Middle frontal gyrus (tissue), 1 donor: ENCODE data around the gene MRPL55.

Experiments
- DNase-seq: peaks from one replicate; pipeline ENCODE4 v3.0.0-alpha.2; 2015; ENCODE audit warnings: low spot score; ENCODE audit errors: extremely low spot score

The MRPL55 gene

DNA sequence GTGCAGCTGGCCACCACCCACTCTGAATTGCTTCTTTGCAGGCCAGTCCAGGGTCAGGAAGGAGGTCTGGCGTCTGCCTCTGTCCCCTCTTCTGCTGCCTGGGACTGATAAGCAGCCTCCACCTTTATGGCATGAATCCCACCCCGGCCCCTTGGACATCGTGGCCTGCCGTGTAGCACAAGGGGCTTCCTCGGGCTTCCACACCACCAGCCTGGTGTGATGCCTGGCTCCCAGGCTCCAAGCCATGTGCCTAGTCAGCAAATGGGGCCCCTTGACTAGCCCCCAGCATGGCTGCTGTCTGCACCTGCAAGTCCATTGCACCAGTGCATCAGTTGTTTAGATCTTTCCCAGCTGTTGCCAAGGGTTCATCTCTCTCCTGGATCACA, 36.4 kb downstream of the MRPL55 start:
- DNase-seq, result no peak

DNA sequence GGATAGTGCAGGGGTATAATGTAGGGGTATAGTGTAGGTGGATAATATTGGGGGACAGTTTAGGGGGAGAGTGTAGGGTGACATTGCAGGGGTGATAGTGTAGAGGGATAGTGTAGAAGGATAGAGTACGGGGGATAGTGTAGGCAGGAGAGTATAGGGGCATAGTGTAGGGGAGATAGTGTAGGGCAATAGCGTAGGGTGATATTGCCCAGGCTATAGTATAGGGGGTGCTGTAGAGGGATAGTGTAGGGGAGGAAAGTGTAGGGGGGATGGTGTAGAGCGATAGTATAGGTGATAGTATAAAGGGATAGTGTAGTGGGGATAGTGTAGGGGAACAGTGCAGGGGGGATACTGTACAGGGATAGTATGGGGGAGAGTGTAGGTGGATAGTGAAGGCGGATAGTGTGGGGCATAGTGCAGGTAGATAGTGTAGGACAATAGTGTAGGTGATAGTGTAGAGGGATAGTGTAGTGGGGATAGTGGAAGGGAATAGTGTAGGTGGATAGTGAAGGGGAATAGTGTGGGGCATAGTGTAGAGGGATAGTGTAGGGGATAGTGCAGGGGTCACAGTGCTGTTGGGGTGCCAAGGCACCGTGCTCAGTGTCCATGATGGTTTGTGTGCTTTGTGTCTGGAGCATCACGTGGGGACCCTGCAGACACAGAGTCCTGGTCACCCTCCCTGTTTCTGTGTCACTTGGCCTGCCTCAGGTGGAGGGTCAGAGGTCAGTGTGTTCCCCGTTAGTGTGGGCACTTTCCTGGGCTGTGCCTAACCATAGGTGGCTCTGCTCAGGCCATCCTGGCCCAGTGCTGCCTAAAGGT, 37.1 kb downstream of the MRPL55 start:
- DNase-seq, result no peak

DNA sequence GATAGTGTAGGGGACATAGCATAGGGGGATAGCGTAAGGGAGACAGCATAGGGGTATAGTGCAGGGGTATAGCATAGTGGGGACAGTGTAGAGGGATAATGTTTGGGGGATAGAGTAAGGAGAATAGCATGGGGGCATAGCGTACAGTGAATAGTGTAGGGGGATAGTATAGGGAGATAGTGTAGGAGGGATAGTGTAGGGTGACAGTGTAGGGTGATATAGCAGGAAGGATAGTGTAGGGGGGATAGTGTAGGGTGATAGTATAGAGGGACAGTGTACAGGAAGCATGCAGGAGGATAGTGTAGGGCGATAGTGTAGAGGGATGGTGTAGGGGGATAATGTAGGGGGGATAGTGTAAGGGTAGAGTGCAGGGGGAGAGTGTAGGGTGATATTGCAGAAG, 38.2 kb downstream of the MRPL55 start:
- DNase-seq, result no peak

DNA sequence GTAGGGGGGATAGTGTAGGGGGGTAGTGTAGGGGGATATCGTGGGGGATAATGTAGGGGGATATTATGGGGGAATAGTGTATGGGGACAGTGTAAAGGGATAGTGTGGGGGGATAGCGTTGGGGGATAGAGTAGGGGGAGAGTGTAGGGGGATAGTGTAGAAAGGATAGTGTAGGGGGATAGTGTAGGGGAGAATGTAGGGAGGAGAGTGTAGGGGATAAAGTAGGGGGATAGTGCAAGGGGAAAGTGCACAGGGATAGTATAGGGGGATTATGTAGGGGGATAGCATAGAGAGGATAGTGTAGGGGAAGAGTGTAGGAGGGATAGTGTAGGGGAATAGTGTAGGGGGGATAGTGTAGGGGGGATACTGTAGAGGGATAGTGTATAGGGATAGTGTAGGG, 38.9 kb downstream of the MRPL55 start:
- no peak for DNase-seq

DNA sequence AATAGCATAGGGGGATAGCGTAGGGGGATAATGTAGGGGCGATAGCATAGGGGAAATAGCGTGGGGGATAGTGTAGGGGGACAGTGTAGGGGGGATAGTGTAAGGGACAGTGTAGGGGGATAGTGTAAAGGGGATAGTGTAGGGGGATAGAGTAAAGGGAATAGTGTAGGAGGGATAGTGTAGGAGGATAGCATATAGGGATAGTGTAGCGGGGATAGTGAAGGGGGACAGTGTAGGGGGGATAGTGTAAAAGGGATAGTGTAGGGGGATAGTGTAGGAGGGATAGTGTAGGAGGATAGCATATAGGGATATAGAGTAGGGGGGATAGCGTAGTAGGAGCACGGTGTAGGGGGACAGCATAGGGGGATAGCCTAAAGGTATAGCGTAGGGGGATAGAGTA, 40.7 kb downstream of the MRPL55 start:
- no peak for DNase-seq

DNA sequence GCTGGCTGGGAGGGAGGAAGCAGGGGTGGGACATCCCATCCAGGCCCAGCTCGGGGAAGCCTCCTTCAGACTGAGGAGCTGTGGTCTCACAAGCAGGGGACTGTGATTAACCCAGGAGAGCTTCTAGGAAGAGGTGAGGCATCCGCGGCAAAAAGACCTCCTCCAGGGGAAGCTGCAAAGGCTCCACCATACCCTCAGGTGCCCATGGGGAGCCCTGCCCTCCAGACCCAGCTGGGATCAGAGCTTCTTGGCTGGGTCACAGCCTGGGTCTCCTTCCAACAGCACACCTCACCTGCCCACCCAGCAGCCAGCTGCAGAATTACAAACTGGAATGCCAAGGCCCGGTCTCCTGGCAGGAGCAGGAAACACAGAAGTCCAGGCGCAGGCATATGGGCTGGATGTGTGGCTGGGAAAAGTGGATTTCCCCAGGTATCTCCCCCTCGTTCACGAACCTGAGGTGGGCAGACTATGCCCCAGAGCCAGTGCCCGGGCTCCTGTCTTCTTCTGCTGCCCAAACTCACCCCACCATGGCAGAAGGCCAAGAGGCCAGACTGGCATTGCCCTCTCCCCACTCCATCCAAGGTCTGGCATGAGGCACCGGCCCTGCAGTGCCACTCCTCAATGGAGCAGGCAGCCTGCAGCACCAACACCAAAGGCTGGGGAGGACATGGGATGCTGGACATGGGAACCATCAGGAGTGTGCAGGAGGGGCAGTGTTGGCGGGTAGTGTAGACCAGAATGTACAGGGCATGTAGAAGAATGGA, 42.0 kb downstream of the MRPL55 start:
- DNase-seq, result no peak

DNA sequence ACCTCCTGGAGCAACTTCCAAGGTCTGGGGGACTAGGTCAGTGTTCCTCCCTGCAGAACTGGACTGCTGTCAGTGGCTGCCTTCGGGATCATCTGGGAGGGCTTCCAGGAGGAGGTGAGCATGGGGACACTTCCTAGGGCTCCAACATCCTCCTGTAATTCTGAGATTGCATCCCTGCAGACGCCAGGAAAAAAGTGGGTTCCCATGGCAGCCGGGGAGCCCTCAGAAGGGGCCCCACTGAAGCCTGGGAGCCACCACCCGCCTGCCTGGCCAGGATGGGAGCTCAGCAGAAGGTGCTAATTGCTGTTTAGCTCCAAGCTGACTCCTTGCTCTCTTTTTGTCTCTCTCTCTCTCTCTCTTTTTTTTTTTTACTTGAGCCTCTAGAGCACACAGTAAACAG, 42.7 kb downstream of the MRPL55 start:
- DNase-seq, result no peak

DNA sequence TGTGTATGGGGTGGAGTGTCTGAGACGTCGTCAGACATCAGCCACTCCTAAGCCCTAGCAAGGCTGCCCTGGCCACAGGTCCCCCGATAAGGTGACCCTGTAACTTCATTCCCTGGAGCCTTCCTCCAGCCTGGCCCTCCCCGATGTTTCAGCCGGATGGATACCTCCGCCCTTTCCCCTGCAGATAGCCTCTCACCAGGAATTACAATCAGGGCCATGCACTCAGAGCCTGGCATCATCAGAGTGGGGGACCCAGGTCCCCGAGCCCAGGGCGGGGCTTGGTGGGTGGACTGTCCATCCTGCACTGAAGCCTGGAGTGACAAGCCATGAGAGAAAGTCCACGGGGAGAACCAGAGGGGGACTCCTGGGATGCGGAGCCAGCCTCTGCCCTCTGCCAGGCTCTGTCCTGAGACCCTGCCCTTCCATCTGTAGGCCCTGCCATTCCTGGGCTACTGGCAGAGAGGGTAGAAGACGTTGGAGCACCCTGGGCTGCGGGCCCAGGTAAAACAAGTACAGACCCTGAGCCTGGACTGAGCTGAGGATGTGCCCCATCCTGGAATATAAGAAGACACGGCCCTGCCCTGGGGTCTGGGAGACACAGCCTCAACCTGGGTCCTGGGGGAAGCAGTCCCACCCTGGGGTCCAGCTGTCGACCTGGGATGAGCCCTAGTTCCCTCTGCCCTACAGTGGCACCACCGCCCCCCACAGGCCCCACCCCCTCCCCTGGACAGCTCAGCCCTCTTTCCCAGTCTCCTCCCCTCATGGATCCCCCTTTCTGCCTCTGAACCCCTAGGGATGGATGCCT, 43.4 kb downstream of the MRPL55 start:
- no peak for DNase-seq

DNA sequence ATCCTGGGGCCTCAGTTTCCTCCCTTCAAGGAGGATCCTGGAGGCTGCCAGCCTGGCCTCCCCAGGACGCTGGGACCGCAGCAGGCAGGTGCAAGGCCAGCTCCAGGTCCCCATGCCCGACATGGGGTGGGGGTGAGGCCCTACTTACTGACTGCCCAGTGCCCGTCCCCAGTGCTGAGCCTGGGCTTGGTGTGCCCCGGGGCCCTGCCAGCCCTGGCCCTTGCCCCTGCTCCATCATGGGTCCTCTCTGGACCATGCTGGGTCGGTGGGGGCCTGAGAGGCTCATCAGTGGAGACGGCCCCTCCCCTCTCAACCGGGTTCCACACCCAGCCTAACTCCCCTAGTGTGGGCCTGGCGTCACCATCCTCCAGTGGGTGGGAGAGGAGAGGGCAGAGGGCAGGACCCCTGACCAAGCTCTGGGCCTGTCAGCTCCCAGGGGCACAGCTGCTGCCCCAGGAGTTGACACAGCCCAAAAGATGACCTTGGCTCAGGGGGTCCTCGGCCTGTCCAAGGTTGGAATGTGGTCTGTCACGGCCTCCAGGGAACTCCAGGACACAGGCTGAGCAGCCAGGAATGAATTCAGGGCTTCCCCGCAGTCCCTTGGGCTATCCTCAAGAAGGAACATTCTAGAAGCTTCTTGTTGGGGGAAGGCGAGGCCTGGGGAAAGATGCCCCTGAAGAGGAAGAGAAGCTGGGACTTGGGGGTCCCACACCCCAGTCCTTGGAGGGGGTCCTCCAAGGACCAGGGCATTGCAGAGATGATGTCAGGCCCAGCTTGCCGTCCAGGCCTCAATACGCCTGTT, 44.2 kb downstream of the MRPL55 start:
- DNase-seq, result no peak

DNA sequence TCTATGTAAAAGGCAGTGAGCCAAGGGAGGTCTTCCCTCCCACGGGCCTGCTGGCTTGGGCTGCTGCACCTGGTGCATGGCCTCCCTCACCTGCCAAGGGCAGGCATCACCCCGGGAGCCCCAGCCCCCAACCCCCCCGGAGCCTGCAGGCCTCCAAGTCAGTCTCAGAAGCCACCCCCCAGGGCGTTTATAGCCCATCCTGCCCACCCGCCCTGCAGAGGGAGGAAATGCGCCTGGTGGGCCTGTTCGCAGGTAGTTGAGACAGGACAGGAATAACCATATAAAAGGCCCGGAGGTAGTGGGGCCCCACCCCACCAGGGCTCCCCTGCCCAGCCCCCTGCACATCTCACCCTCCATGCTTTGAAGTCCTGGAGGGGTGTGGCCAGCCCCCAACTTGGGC, 44.8 kb downstream of the MRPL55 start:
- DNase-seq, result no peak

DNA sequence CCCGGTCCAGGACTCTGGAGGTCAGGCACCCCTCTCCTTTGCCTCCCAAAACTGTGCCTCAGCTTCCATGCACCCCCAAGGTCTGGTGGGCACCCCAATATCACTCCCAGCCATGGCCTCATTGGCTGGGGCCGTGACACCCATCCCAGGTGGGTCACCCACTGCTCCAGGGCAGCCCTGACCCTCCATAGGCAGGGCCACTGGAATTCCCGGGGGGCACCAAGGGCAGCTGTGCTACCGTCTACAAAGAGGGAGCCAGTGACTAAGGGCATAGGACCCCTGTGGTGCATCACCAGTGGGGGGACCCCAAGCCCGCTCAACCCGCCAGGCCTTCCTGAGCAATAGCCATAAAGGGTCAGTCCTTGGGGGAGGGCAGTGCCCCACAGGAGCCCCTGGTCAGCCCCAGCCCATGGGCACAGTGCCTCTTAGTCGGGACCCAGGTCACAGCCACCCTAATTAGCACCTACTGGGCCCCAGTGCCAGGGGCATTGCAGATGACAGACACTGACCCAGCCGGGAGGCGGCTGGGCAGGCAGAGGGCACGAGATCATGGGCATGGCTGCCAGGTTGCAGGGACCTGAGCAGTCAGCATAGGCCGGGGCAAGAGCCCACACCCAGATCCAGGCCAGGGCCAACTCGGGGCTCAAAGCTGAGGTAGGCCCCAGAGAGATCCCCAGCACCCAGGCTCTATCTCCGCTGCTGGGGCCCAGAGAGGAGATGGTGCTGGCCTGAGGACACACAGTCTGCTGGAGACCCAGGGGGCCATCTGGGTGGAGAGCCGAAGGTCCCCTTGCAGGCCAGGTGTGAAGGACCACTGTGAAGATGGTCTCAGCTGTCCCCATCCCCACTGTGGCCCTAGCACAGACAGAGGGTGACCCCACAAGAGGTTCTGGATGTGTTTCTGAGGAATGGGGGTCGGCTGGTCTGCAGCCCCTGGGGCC, 45.6 kb downstream of the MRPL55 start:
- DNase-seq, result no peak

DNA sequence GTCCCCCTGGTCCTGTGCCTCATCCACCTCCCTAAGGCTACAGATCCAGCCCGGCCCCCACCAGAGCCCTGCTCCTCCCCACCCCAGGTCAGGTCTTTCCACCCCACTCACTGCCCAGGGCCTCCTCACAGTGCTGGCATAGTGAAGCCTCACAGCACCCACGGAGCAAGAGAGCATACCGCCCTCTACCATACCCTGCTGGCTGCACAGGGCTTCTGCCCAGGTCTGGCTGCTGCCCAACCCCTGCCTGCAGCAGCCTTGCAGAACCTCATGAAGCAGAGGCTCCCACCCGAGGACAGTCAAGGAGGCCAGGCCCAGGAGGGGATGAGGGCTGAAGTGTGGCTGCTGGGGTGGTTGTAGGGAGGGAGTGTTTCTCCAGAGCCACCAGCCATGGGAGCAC, 46.3 kb downstream of the MRPL55 start:
- DNase-seq, result no peak

DNA sequence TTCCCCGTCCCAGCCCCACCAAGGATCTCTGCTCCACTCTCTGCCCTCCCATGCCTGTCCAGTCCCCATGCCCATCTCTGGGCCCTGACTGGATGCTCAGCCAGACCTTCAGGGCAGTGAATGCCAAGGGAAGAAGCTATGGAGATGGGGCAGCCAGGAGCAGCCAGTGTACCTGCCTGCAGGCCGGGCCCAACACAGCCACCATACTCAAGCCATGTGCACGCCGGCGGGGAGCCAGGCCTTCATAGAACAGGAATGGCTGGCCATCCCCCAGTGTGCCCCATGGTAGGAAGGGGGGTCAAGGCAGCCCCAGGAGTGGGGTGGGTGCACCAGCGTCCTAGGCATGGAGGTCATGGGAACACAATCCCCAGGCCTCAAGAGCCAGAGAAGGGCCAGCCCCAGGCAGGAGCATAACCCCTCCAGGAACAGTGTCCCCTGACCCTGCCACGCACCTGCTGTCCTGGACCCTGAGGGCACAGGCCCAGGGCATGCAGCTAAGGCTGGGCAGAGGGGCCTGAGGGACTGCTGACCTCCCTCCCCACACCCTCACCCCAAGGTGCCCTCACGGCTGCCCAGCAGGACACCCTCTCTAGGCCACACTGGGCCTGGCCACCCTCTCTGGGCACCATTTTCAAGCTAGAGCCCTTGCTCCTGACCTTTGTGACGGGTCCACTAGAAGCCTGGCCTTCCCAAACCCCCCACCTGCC, 46.9 kb downstream of the MRPL55 start:
- DNase-seq, result no peak

DNA sequence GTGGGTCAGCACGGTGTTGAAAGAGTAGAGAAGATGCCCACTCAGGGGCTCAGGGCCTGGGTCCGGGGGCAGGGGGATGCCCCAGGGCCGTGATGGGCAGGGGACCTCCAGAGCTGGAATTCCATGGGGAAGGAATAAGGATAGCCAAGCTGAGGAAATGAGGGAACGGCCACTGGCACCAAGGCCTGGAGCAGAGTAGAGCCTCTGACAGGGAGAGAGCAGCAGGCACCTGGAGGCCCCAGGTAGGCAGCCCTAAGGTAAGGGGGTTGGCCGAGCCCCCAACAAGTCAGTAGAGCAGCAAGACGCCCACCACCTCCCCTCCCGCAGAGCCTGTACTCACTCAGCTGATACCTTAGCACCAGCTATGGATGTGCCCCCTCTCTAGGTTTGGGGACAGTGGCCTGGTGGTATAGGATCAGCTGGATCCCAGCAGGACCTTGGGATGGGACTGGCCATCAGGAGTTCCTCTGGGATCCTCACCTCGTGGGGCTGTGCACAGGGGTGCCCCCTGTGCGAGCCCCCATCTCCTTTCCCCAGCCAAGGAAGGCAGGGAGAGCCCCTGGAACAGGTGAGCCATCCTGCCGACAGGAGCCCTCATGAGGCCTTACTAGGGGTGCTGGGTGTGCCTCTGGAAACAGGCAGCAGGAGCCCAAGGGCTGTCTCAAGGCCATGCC, 47.6 kb downstream of the MRPL55 start:
- no peak for DNase-seq

DNA sequence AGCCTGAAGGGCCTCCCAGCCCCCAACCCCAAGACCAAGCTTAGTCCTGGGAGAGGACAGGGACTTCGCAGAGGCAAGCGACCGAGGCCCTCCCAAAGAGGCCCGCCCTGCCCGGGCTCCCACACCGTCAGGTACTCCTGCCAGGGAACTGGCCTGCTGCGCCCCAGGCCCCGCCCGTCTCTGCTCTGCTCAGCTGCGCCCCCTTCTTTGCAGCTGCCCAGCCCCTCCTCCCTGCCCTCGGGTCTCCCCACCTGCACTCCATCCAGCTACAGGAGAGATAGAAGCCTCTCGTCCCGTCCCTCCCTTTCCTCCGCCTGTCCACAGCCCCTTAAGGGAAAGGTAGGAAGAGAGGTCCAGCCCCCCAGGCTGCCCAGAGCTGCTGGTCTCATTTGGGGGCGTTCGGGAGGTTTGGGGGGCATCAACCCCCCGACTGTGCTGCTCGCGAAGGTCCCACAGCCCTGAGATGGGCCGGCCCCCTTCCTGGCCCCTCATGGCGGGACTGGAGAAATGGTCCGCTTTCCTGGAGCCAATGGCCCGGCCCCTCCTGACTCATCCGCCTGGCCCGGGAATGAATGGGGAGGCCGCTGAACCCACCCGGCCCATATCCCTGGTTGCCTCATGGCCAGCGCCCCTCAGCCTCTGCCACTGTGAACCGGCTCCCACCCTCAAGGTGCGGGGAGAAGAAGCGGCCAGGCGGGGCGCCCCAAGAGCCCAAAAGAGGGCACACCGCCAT, 48.5 kb downstream of the MRPL55 start:
- DNase-seq, result no peak

DNA sequence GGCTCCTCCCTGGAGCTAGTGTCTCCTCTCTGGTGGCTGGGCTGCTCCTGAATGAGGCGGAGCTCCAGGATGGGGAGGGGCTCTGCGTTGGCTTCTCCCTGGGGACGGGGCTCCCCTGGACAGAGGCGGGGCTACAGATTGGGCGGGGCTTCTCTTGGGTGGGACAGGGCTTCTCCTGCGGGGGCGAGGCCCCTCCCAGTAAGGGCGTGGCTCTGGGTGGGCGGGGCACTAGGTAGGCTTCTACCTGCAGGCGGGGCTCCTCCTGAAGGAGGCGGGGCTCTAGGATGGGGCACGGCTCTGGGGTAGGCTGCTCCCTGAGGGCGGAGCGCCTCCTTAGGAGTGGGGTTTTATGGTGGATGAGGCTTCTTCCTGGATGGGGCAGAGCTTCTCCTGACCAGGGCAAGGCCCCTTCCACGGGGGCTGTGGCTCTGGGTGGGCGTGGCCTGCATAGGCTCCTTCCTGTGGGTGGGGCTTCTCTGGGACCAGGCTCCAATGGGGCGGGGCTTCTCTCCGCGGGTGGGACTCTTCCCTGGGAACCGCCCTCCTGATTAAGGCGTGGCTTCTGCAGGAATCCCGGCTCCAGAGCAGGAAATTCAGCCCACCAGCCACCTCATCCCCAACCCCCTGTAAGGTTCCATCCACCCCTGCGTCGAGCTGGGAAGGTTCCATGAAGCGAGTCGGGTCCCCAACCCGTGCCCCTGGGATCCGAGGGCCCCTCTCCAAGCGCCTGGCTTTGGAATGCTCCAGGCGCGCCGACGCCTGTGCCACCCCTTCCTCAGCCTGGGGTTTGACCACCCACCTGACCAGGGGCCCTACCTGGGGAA, 49.3 kb downstream of the MRPL55 start:
- DNase-seq, result no peak

DNA sequence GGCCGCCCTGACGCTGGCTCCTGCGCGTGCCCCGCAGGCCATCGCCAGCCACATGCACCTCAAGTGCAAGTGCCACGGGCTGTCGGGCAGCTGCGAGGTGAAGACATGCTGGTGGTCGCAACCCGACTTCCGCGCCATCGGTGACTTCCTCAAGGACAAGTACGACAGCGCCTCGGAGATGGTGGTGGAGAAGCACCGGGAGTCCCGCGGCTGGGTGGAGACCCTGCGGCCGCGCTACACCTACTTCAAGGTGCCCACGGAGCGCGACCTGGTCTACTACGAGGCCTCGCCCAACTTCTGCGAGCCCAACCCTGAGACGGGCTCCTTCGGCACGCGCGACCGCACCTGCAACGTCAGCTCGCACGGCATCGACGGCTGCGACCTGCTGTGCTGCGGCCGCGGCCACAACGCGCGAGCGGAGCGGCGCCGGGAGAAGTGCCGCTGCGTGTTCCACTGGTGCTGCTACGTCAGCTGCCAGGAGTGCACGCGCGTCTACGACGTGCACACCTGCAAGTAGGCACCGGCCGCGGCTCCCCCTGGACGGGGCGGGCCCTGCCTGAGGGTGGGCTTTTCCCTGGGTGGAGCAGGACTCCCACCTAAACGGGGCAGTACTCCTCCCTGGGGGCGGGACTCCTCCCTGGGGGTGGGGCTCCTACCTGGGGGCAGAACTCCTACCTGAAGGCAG, 50.0 kb downstream of the MRPL55 start:
- DNase-seq, result no peak
